IPS DF 4.7 (cell line): ENCODE measurements around the gene SMG6.

Source experiments
- DNase-seq: peaks from one replicate; pipeline ENCODE4 v3.0.0-alpha.2; 2013; ENCODE audit warnings: low spot score; ENCODE audit errors: extremely low read depth

SMG6 gene

GRCh38 chr17:2033153-2033552 lies 270.4 kb downstream of the SMG6 start:
- no peak for DNase-seq

GRCh38 chr17:2030779-2031163 lies 272.8 kb downstream of the SMG6 start:
- no peak for DNase-seq

- no peak for DNase-seq
Observed at GRCh38 chr17:2029911-2030778, 273.4 kb downstream of the SMG6 start, which contains the start of gene DPH1. TSS of gene DPH1 (plus strand) at chr17:2030153. CDS start at chr17:2030170, 17 bp downstream.

GRCh38 chr17:2028737-2029136 lies 274.8 kb downstream of the SMG6 start:
- DNase-seq, result no peak

- no peak for DNase-seq
Observed at GRCh38 chr17:2028234-2028614, 275.4 kb downstream of the SMG6 start.

GRCh38 chr17:2027528-2028233 lies 275.9 kb downstream of the SMG6 start:
- no peak for DNase-seq

- no peak for DNase-seq
Observed at GRCh38 chr17:2025622-2026309, 277.8 kb downstream of the SMG6 start.

- no peak for DNase-seq
Observed at GRCh38 chr17:2025220-2025621, 278.4 kb downstream of the SMG6 start, which contains the start of gene RTN4RL1. TSS of gene RTN4RL1 (minus strand) at chr17:2025334. CDS start at chr17:2024865, 469 bp downstream.

- no peak for DNase-seq
Observed at GRCh38 chr17:2024572-2025219, 278.9 kb downstream of the SMG6 start.

- DNase-seq, result no peak
Observed at GRCh38 chr17:2023692-2024571, 279.7 kb downstream of the SMG6 start.

- DNase-seq, result no peak
Observed at GRCh38 chr17:2023256-2023655, 280.3 kb downstream of the SMG6 start.

GRCh38 chr17:2022647-2023240 lies 280.8 kb downstream of the SMG6 start:
- no peak for DNase-seq

- DNase-seq, result no peak
Observed at GRCh38 chr17:2020721-2021120, 282.9 kb downstream of the SMG6 start.

GRCh38 chr17:2019723-2020122 lies 283.9 kb downstream of the SMG6 start:
- no peak for DNase-seq

GRCh38 chr17:2018716-2019510 lies 284.7 kb downstream of the SMG6 start:
- no peak for DNase-seq

- DNase-seq, result no peak
Observed at GRCh38 chr17:2017274-2017941, 286.2 kb downstream of the SMG6 start.

- DNase-seq, result no peak
Observed at GRCh38 chr17:2016494-2016893, 287.1 kb downstream of the SMG6 start.

- no peak for DNase-seq
Observed at GRCh38 chr17:2015314-2015713, 288.3 kb downstream of the SMG6 start.

- no peak for DNase-seq
Observed at GRCh38 chr17:2013994-2014317, 289.6 kb downstream of the SMG6 start.
